Stomach (tissue), 4 donors: ENCODE measurements around the gene CD9.

Experiments used
- CTCF ChIP-seq, 7 experiments: fragments of 450-650 bp in 4 of 7; fragments of 200-600 bp in 3 of 7; sonication (generic) in 3 of 7; IDR thresholded peaks; one replicate each; pipeline ENCODE4 v1.5.1; 2016 to 2019; ENCODE audit warnings: antibody characterized with exemption in 7 of 7, control low read depth in 2 of 7, mild to moderate bottlenecking in 1 of 7
- POLR2AphosphoS5 ChIP-seq, 3 donors: sonication (generic); formaldehyde crosslinking; IDR thresholded peaks; one replicate each; pipeline ENCODE4 v1.6.1; 2016; ENCODE audit warnings: antibody characterized with exemption in 3 of 3

- peak in 5 of 7 experiments; percentile 19 to 100 (median 88) for TF ChIP-seq CTCF (IDR thresholded peaks at IDR 0.05)
- TF ChIP-seq POLR2AphosphoS5 (IDR thresholded peaks at IDR 0.05), result peak; percentile 61 to 80 (median 64)
Observed at GRCh38 chr12:6278439-6279255, 78.4 kb downstream of the CD9 start.
